ENCODE results near the gene CAPN11. TPM values are rescaled to one million over a fixed set of nuclear protein-coding genes. Genes with fewer than 3 reads are reported as not detected.
"Not testable (repeated sequence)": the region's sequence is repeated elsewhere in the genome, so short reads cannot be mapped to it uniquely, and the experiment has no call there.

Gene CAPN11
- total RNA-seq, 1 donor from 2014 or later: 2.0 TPM

GRCh38 chr6:44192428-44193041, 33.9 kb downstream of the CAPN11 start:
- Histone ChIP-seq H3K4me1 (no peaks in the 10 kb centered on the region), H3K36me3 (no peaks in the 10 kb centered on the region), H3K4me3 (no peak overlapping the region), H3K27me3 (no peaks in the 10 kb centered on the region), H3K27ac (no peak overlapping the region), H3K9me3 (no peaks in the 10 kb centered on the region)
- intact Hi-C loops (cut with DNase I): no loop called here
- TF ChIP-seq CTCF (IDR thresholded peaks at IDR 0.05) (no peak), POLR2A (IDR thresholded peaks at IDR 0.05) (no peak), POLR2AphosphoS5 (IDR thresholded peaks at IDR 0.05; ENCODE audit: insufficient read depth in 1 of 2, low read depth in 1 of 2) (no peak)
- DNase-seq (ENCODE audit: extremely low spot score in 2 of 2): no peak

GRCh38 chr6:44193307-44193910, 34.8 kb downstream of the CAPN11 start:
- Histone ChIP-seq H3K27me3 (no peaks in the 10 kb centered on the region), H3K4me1 (no peaks in the 10 kb centered on the region), H3K36me3 (no peaks in the 10 kb centered on the region), H3K27ac (no peak overlapping the region), H3K4me3 (no peak overlapping the region), H3K9me3 (no peaks in the 10 kb centered on the region)
- intact Hi-C loops (cut with DNase I): no loop called here
- DNase-seq (ENCODE audit: extremely low spot score in 2 of 2): no peak
- TF ChIP-seq POLR2AphosphoS5 (IDR thresholded peaks at IDR 0.05; ENCODE audit: insufficient read depth in 1 of 2, low read depth in 1 of 2) (no peak), CTCF (IDR thresholded peaks at IDR 0.05) (no peak), POLR2A (IDR thresholded peaks at IDR 0.05) (no peak)

GRCh38 chr6:44194326-44194725, 35.7 kb downstream of the CAPN11 start:
- Histone ChIP-seq H3K27ac (no peak overlapping the region), H3K4me1 (no peaks in the 10 kb centered on the region), H3K36me3 (no peaks in the 10 kb centered on the region), H3K9me3 (no peaks in the 10 kb centered on the region), H3K4me3 (no peak overlapping the region), H3K27me3 (no peaks in the 10 kb centered on the region)
- intact Hi-C loops (cut with DNase I): no loop called here
- no peak for DNase-seq (ENCODE audit: extremely low spot score in 2 of 2)
- TF ChIP-seq CTCF (IDR thresholded peaks at IDR 0.05) (no peak), POLR2AphosphoS5 (IDR thresholded peaks at IDR 0.05; ENCODE audit: insufficient read depth in 1 of 2, low read depth in 1 of 2) (no peak), POLR2A (IDR thresholded peaks at IDR 0.05) (no peak)

GRCh38 chr6:44196351-44196750, 37.7 kb downstream of the CAPN11 start:
- H3K27me3 ChIP-seq; H3K9me3 ChIP-seq; H3K36me3 ChIP-seq; H3K4me3 ChIP-seq; H3K27ac ChIP-seq; intact Hi-C loops (cut with DNase I); DNase-seq (ENCODE audit: extremely low spot score in 2 of 2): not testable (repeated sequence)
- H3K4me1 ChIP-seq: peaks cover 10% of the 10 kb centered on the region

GRCh38 chr6:44198684-44199083, 40.1 kb downstream of the CAPN11 start:
- no peak for TF ChIP-seq CTCF (IDR thresholded peaks at IDR 0.05)
- Histone ChIP-seq H3K9me3 (no peaks in the 10 kb centered on the region), H3K27ac (no peak overlapping the region), H3K4me3 (no peak overlapping the region), H3K4me1 (peaks cover 27% of the 10 kb centered on the region), H3K27me3 (no peaks in the 10 kb centered on the region), H3K36me3 (no peaks in the 10 kb centered on the region)
- no peak for DNase-seq (ENCODE audit: extremely low spot score in 2 of 2)
- intact Hi-C loops (cut with DNase I): no loop called here

Measured in vagina (tissue), 2 donors.